ENCODE data around the gene NUP188.

DNA sequence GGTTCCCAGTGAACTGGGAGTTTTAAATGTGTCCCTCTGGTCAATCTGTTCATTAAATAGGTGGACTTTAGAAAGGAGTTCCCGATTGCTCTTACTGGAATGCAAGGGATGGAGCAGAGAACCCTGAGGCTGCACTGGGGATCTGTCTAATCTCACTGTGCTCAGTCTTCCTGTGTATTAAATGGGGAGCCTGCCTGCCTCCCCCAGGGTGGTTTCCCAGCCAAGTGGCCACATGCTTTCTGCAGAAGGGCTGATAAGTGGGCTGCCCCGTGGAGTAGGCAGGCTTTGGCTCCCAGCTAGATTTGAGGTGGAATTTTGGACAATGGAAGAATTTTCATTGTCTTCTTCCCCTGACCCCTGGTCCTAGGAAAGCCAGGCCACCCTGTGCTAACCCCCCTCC is 40.8 kb upstream of the NUP188 start:
- TF ChIP-seq POLR2AphosphoS5 (IDR thresholded peaks at IDR 0.05; ENCODE audit: insufficient read depth, low read depth, low read length) (no peak), POLR2A (IDR thresholded peaks at IDR 0.05; ENCODE audit: low read depth, low read length) (no peak), JUN (IDR thresholded peaks at IDR 0.05; ENCODE audit: borderline replicate concordance, insufficient read depth, insufficient read length, low read depth) (no peak), FOS (IDR thresholded peaks at IDR 0.05; ENCODE audit: borderline replicate concordance, insufficient read depth, low read length) (no peak)
- TF ChIP-seq, protein P1, sequence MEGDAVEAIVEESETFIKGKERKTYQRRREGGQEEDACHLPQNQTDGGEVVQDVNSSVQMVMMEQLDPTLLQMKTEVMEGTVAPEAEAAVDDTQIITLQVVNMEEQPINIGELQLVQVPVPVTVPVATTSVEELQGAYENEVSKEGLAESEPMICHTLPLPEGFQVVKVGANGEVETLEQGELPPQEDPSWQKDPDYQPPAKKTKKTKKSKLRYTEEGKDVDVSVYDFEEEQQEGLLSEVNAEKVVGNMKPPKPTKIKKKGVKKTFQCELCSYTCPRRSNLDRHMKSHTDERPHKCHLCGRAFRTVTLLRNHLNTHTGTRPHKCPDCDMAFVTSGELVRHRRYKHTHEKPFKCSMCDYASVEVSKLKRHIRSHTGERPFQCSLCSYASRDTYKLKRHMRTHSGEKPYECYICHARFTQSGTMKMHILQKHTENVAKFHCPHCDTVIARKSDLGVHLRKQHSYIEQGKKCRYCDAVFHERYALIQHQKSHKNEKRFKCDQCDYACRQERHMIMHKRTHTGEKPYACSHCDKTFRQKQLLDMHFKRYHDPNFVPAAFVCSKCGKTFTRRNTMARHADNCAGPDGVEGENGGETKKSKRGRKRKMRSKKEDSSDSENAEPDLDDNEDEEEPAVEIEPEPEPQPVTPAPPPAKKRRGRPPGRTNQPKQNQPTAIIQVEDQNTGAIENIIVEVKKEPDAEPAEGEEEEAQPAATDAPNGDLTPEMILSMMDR (IDR thresholded peaks at IDR 0.05; ENCODE audit: extremely low read depth in 1 of 2, insufficient read depth in 1 of 2, low read depth in 1 of 2, low read length in 2 of 2): no peak
- TF ChIP-seq, protein P2, sequence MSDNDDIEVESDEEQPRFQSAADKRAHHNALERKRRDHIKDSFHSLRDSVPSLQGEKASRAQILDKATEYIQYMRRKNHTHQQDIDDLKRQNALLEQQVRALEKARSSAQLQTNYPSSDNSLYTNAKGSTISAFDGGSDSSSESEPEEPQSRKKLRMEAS (IDR thresholded peaks at IDR 0.05; ENCODE audit: insufficient read depth, insufficient read length): no peak

All from endothelial cell of umbilical vein (primary cell).